DND-41 (cell line): ENCODE data around the gene TRHDE.

Experiments
- EZH2 ChIP-seq: IDR thresholded peaks from 3 replicates; pipeline ENCODE4 v1.6.1; 2012; ENCODE audit warnings: borderline replicate concordance, low read depth, mild to moderate bottlenecking, moderate library complexity, low read length, inconsistent platforms; ENCODE audit not compliant: severe bottlenecking
- TF ChIP-seq, protein P1 (sequence below): IDR thresholded peaks from 2 replicates; pipeline ENCODE4 v1.5.1; 2012; ENCODE audit warnings: borderline replicate concordance, low read length, moderate library complexity, mild to moderate bottlenecking; ENCODE audit not compliant: poor library complexity, severe bottlenecking; ENCODE audit errors: extremely low read depth

DNA sequence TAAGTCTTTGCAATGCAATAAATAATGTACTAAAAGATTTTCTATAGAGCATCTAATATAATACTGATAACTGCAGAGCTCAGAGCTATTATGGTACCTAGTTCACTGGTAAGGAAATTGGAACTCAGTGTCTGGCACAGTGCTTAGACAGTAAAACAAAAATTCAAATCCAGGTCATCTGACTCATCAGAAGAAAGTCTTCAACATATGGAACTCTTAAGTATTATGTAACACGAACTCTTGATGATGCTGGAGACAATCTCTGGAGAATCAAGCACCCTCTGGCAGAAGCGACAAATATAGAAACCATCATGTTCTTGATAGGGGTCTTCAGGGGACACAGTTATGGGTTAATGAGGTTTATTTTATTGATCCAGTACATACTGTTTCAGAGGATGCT, 37.3 kb upstream of the TRHDE start:
- TF ChIP-seq, protein P1, sequence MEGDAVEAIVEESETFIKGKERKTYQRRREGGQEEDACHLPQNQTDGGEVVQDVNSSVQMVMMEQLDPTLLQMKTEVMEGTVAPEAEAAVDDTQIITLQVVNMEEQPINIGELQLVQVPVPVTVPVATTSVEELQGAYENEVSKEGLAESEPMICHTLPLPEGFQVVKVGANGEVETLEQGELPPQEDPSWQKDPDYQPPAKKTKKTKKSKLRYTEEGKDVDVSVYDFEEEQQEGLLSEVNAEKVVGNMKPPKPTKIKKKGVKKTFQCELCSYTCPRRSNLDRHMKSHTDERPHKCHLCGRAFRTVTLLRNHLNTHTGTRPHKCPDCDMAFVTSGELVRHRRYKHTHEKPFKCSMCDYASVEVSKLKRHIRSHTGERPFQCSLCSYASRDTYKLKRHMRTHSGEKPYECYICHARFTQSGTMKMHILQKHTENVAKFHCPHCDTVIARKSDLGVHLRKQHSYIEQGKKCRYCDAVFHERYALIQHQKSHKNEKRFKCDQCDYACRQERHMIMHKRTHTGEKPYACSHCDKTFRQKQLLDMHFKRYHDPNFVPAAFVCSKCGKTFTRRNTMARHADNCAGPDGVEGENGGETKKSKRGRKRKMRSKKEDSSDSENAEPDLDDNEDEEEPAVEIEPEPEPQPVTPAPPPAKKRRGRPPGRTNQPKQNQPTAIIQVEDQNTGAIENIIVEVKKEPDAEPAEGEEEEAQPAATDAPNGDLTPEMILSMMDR: no peak
- TF ChIP-seq EZH2: no peak
